Caki2 (cell line): ENCODE results near the gene SLC6A3. TPM values are rescaled to one million over a fixed set of nuclear protein-coding genes. Genes with fewer than 3 reads are reported as not detected.
"Not testable (repeated sequence)": the region's sequence is repeated elsewhere in the genome, so short reads cannot be mapped to it uniquely, and the experiment has no call there.

ENCODE experiments used
- DNase-seq: peaks from one replicate; pipeline ENCODE4 v3.0.0-alpha.2; 2015; ENCODE audit warnings: low read depth
- in situ Hi-C: cut with HindIII; loops from 2 replicates; pipeline ENCODE4 v1.10.0; 2016; ENCODE audit warnings: low sequenced_read_pairs, low pct_unique_long_range_greater_than_20kb, mixed read lengths
- total RNA-seq: library from RNA; depleted of rRNA; stranded (reverse); fragments of >200 nt; shearing (Covaris generic); gene quantifications from 2 replicates; pipeline ENCODE4 v1.2.3, GENCODE V29; 2014; ENCODE audit warnings: low replicate concordance

The SLC6A3 gene
- total RNA-seq, 1 experiment from 2014 or later = not detected

- no peak for DNase-seq
- in situ Hi-C loops = no loop called here
These were observed 13.3 kb downstream of the SLC6A3 start for GRCh38 chr5:1431896-1432295.

GRCh38 chr5:1431021-1431811 is 14.0 kb downstream of the SLC6A3 start:
- in situ Hi-C loops = no loop called here
- no peak for DNase-seq

- DNase-seq = no peak
- in situ Hi-C loops = no loop called here
These were observed 15.0 kb downstream of the SLC6A3 start for GRCh38 chr5:1430121-1430795.

GRCh38 chr5:1429496-1429895 is 15.7 kb downstream of the SLC6A3 start:
- no peak for DNase-seq
- in situ Hi-C loops = no loop called here

GRCh38 chr5:1429066-1429465 is 16.2 kb downstream of the SLC6A3 start:
- DNase-seq = no peak
- in situ Hi-C loops = no loop called here

- no peak for DNase-seq
- in situ Hi-C loops = no loop called here
These were observed 17.1 kb downstream of the SLC6A3 start for GRCh38 chr5:1428107-1428506.

- in situ Hi-C loops = no loop called here
- DNase-seq = no peak
These were observed 20.5 kb downstream of the SLC6A3 start for GRCh38 chr5:1424716-1425115.

GRCh38 chr5:1423901-1424603 is 21.2 kb downstream of the SLC6A3 start:
- no peak for DNase-seq
- in situ Hi-C loops = no loop called here

- in situ Hi-C loops, DNase-seq: not testable (repeated sequence)
These were observed 22.7 kb downstream of the SLC6A3 start for GRCh38 chr5:1422522-1422921.

- in situ Hi-C loops = no loop called here
- DNase-seq = no peak
These were observed 23.5 kb downstream of the SLC6A3 start for GRCh38 chr5:1421521-1422341.

- no peak for DNase-seq
- in situ Hi-C loops = no loop called here
These were observed 24.7 kb downstream of the SLC6A3 start for GRCh38 chr5:1420211-1421195.

- in situ Hi-C loops = no loop called here
These were observed 25.6 kb downstream of the SLC6A3 start for GRCh38 chr5:1419476-1420210.

GRCh38 chr5:1418921-1419280 is 26.3 kb downstream of the SLC6A3 start:
- DNase-seq = no peak
- in situ Hi-C loops = no loop called here

More at GRCh38 chr5:1419476-1420210, 25.6 kb downstream of the SLC6A3 start:
- no peak for DNase-seq

- in situ Hi-C loops = no loop called here
- no peak for DNase-seq
These were observed 26.9 kb downstream of the SLC6A3 start for GRCh38 chr5:1418238-1418920.

- in situ Hi-C loops = no loop called here
- no peak for DNase-seq
These were observed 27.5 kb downstream of the SLC6A3 start for GRCh38 chr5:1417586-1418225.
